ENCODE data around the gene STARD10. TPM values are rescaled to one million over a fixed set of nuclear protein-coding genes. Genes with fewer than 3 reads are reported as not detected.

The STARD10 gene
- total and polyA plus RNA-seq, 2 experiments from 2014 or later = 16.6 to 20.5 TPM

- Histone ChIP-seq H3K9me2 (ENCODE audit: insufficient read depth) (no peaks in the 10 kb centered on the region), H3K27me3 (ENCODE audit: insufficient read depth) (no peaks in the 10 kb centered on the region), H3F3A (replicated peaks; ENCODE audit: low read depth) (0 out of 2 replicates have a peak, but pooled peaks cover 3% of the 10 kb centered on the region), H3K36me3 (ENCODE audit: insufficient read depth) (no peaks in the 10 kb centered on the region; the same call in 1 of the 2 replicates), H3K4me2 (peak overlapping the region; percentile 64), H3K4me3 (no peak overlapping the region; the same call in 1 of the 2 replicates), H3K79me2 (replicated peaks; ENCODE audit: insufficient read depth) (no peaks in the 10 kb centered on the region), H4K20me1 (replicated peaks; ENCODE audit: insufficient read depth) (peaks cover 5% of the 10 kb centered on the region; the same call in 1 of the 2 replicates), H3K4me1 (ENCODE audit: insufficient read depth) (peaks cover 25% of the 10 kb centered on the region), H3K27ac (ENCODE audit: low read depth) (peak overlapping the region; percentile 63; the same call in 1 of the 2 replicates), H2AFZ (no peak overlapping the region)
- H3K4me1 Mint-ChIP-seq = peaks cover 45% of the 10 kb centered on the region
- no peak for TF ChIP-seq EZH2 (IDR thresholded peaks at IDR 0.05; ENCODE audit: low read depth, unreplicated experiment)
- TF ChIP-seq ZNF331 (CRISPR knock-in tag; IDR thresholded peaks at IDR 0.05; ENCODE audit: low read depth) = no peak
- no peak for TF ChIP-seq NANOG (IDR thresholded peaks at IDR 0.05; ENCODE audit: borderline replicate concordance)
- TF ChIP-seq STAT1 (IDR thresholded peaks at IDR 0.05; ENCODE audit: unreplicated experiment) = no peak
- no peak for TF ChIP-seq REST (IDR thresholded peaks at IDR 0.05; ENCODE audit: unreplicated experiment)
- no peak for TF ChIP-seq CREB1 (CRISPR knock-in tag; IDR thresholded peaks at IDR 0.05; ENCODE audit: low read depth)
- no peak for TF ChIP-seq JUNB (IDR thresholded peaks at IDR 0.05; ENCODE audit: unreplicated experiment)
- TF ChIP-seq POLR2AphosphoS5 (IDR thresholded peaks at IDR 0.05; ENCODE audit: low read depth) = no peak
- 0 out of 2 replicates have a peak, but pooled peaks have one; percentile 58 for TF ChIP-seq ZNF114 (CRISPR knock-in tag; IDR thresholded peaks at IDR 0.05)
- 0 out of 2 replicates have a peak, but pooled peaks have one; percentile 26 for TF ChIP-seq ZNF462 (CRISPR knock-in tag; IDR thresholded peaks at IDR 0.05)
- TF ChIP-seq CTCF (conservative IDR thresholded peaks at IDR 0.05; ENCODE audit: low read depth in 2 of 2) = no peak
- no peak for TF ChIP-seq ETS1 (IDR thresholded peaks at IDR 0.05)
- no peak for TF ChIP-seq EZH2phosphoT487 (IDR thresholded peaks at IDR 0.05; ENCODE audit: unreplicated experiment)
- peak overlapping the region; percentile 84 for H3K27ac Mint-ChIP-seq
- peaks cover 38% of the 10 kb centered on the region for H3K36me3 Mint-ChIP-seq (ENCODE audit: low read depth)
- H3K9me3 Mint-ChIP-seq = no peaks in the 10 kb centered on the region; the same call in 2 of the 3 replicates
- peak overlapping the region; percentile 48; the same call in 2 of the 3 replicates for H3K4me3 Mint-ChIP-seq
- H3K27me3 Mint-ChIP-seq (ENCODE audit: insufficient read depth, low read depth, poor library complexity) = peaks cover 14% of the 10 kb centered on the region
- peak; percentile 51 for DNase-seq (ENCODE audit: low spot score)
- peak; percentile 88 for ATAC-seq
These were observed 88.1 kb downstream of the STARD10 start for GRCh38 chr11:72705442-72706365.

Measured in GM23338 (cell line).